ENCODE measurements around the gene NME9. TPM values are rescaled to one million over a fixed set of nuclear protein-coding genes. Genes with fewer than 3 reads are reported as not detected.

The NME9 gene
- total and polyA plus RNA-seq, 2 donors (not counting 3 experiments of a cell fraction or from before 2014, with no cell fraction given), result 0.08 TPM; not detected in 1

- H3K9me3 ChIP-seq (replicated peaks; ENCODE audit: control insufficient read depth, insufficient read depth, low read length), result no peaks in the 10 kb centered on the region
- no peak overlapping the region for H3K4me2 ChIP-seq (ENCODE audit: insufficient read depth, low read length)
- ChIA-PET POLR2A (no interaction called here), CTCF (no interaction called here)
- dilution Hi-C loops (cut with MboI; ENCODE audit: extremely low pct_ligation_motif_present, low sequenced_read_pairs), result no loop called here
- no peaks in the 10 kb centered on the region for H3K36me3 ChIP-seq (ENCODE audit: control insufficient read depth in 2 of 2, extremely low read depth in 1 of 2, insufficient read depth in 2 of 2, low read length in 2 of 2)
- no peak for FAIRE-seq
- no peaks in the 10 kb centered on the region for H3K27me3 ChIP-seq (ENCODE audit: control insufficient read depth in 2 of 2, insufficient read depth in 2 of 2, low read length in 2 of 2)
- TF ChIP-seq JUN (IDR thresholded peaks at IDR 0.05; ENCODE audit: borderline replicate concordance, insufficient read depth, insufficient read length, low read depth) (no peak), MAX (IDR thresholded peaks at IDR 0.05; ENCODE audit: insufficient read depth, insufficient read length) (no peak), EZH2 (IDR thresholded peaks at IDR 0.05; ENCODE audit: borderline replicate concordance, low read depth, low read length, severe bottlenecking) (no peak), POLR2A (IDR thresholded peaks at IDR 0.05; ENCODE audit: low read depth, low read length) (no peak), POLR2AphosphoS5 (IDR thresholded peaks at IDR 0.05; ENCODE audit: insufficient read depth, low read depth, low read length) (no peak)
- DNase-seq (ENCODE audit: low read depth, low spot score), result no peak
- no peak overlapping the region for H3K27ac ChIP-seq (ENCODE audit: insufficient read depth, low read depth, low read length)
- no peaks in the 10 kb centered on the region for H4K20me1 ChIP-seq (replicated peaks; ENCODE audit: control insufficient read depth, extremely low read depth, insufficient read depth, low read length)
- BruUV-seq (replicated peaks), result no TSS peak
- H3K4me3 ChIP-seq (replicated peaks in 1 of 3; ENCODE audit: insufficient read depth in 1 of 3, low read depth in 1 of 3, low read length in 3 of 3), result no peak overlapping the region
- no peaks in the 10 kb centered on the region for H3K4me1 ChIP-seq (ENCODE audit: control insufficient read depth, extremely low read depth, insufficient read depth, low read length)
- no peak overlapping the region for H3K9ac ChIP-seq (replicated peaks; ENCODE audit: extremely low read depth, insufficient read depth, low read length)
- H3K9me1 ChIP-seq (replicated peaks; ENCODE audit: control insufficient read depth, extremely low read depth, insufficient read depth, low read length), result no peaks in the 10 kb centered on the region
- no peaks in the 10 kb centered on the region for H3K79me2 ChIP-seq (ENCODE audit: control insufficient read depth, insufficient read depth, low read length)
- no peak overlapping the region for H2AFZ ChIP-seq (ENCODE audit: low read depth, low read length)
- intact Hi-C loops (cut with micrococcal nuclease), result no loop called here
Observed at GRCh38 chr3:138369151-138369900, 39.7 kb upstream of the NME9 start.

GRCh38 chr3:138367911-138368310 is 38.3 kb upstream of the NME9 start:
- no peak overlapping the region for H3K4me3 ChIP-seq (replicated peaks in 1 of 3; ENCODE audit: insufficient read depth in 1 of 3, low read depth in 1 of 3, low read length in 3 of 3)
- H3K79me2 ChIP-seq (ENCODE audit: control insufficient read depth, insufficient read depth, low read length), result no peaks in the 10 kb centered on the region
- no peak for DNase-seq (ENCODE audit: low read depth, low spot score)
- H4K20me1 ChIP-seq (replicated peaks; ENCODE audit: control insufficient read depth, extremely low read depth, insufficient read depth, low read length), result no peaks in the 10 kb centered on the region
- no peaks in the 10 kb centered on the region for H3K4me1 ChIP-seq (ENCODE audit: control insufficient read depth, extremely low read depth, insufficient read depth, low read length)
- no peak overlapping the region for H3K4me2 ChIP-seq (ENCODE audit: insufficient read depth, low read length)
- intact Hi-C loops (cut with micrococcal nuclease), result no loop called here
- H3K27ac ChIP-seq (ENCODE audit: insufficient read depth, low read depth, low read length), result no peak overlapping the region
- H3K9me1 ChIP-seq (replicated peaks; ENCODE audit: control insufficient read depth, extremely low read depth, insufficient read depth, low read length), result no peaks in the 10 kb centered on the region
- no peak overlapping the region for H2AFZ ChIP-seq (ENCODE audit: low read depth, low read length)
- ChIA-PET POLR2A (no interaction called here), CTCF (interaction anchor here (1.5 kb wide), 1 partner anchor 18 kb away, joined by 4 read pairs; no protein-coding TSS in a partner anchor)
- no peak overlapping the region for H3K9ac ChIP-seq (replicated peaks; ENCODE audit: extremely low read depth, insufficient read depth, low read length)
- H3K36me3 ChIP-seq (ENCODE audit: control insufficient read depth in 2 of 2, extremely low read depth in 1 of 2, insufficient read depth in 2 of 2, low read length in 2 of 2), result no peaks in the 10 kb centered on the region
- no peak for TF ChIP-seq GATA2 (IDR thresholded peaks at IDR 0.05; ENCODE audit: insufficient read depth, insufficient read length, low read depth, low read length)
- no peak for TF ChIP-seq MYC (IDR thresholded peaks at IDR 0.05; ENCODE audit: low read depth, low read length)
- TF ChIP-seq POLR2A (IDR thresholded peaks at IDR 0.05; ENCODE audit: low read depth, low read length), result no peak
- no peak for FAIRE-seq
- no TSS peak for BruUV-seq (replicated peaks)
- dilution Hi-C loops (cut with MboI; ENCODE audit: extremely low pct_ligation_motif_present, low sequenced_read_pairs), result no loop called here
- no peaks in the 10 kb centered on the region for H3K9me3 ChIP-seq (replicated peaks; ENCODE audit: control insufficient read depth, insufficient read depth, low read length)
- no peaks in the 10 kb centered on the region for H3K27me3 ChIP-seq (ENCODE audit: control insufficient read depth in 2 of 2, insufficient read depth in 2 of 2, low read length in 2 of 2)

Measured in endothelial cell of umbilical vein (primary cell).